Left ventricle myocardium inferior (tissue), 1 donor: Measurements from ENCODE around the gene ARMC8. TPM values are rescaled to one million over a fixed set of nuclear protein-coding genes. Genes with fewer than 3 reads are reported as not detected.
"Not testable (repeated sequence)": the region's sequence is repeated elsewhere in the genome, so short reads cannot be mapped to it uniquely, and the experiment has no call there.

Experiments used
- DNase-seq: peaks from one replicate; pipeline ENCODE4 v3.0.0-alpha.2; 2020
- H3K27ac ChIP-seq: fragments of 200-600 bp; replicated peaks from 2 replicates; pipeline ENCODE4 v1.8.0; 2021
- H3K27me3 ChIP-seq: fragments of 200-600 bp; 2 replicates; pipeline ENCODE4 v1.8.0; 2021; ENCODE audit warnings: low read depth
- H3K36me3 ChIP-seq: fragments of 200-600 bp; 2 replicates; pipeline ENCODE4 v1.8.0; 2021
- H3K4me1 ChIP-seq: fragments of 200-600 bp; 2 replicates; pipeline ENCODE4 v1.8.0; 2021
- H3K4me3 ChIP-seq: fragments of 200-600 bp; 2 replicates; pipeline ENCODE4 v1.8.0; 2021; ENCODE audit warnings: mild to moderate bottlenecking, moderate library complexity
- H3K9me3 ChIP-seq: fragments of 200-600 bp; replicated peaks from 2 replicates; pipeline ENCODE4 v1.8.0; 2021
- CTCF ChIP-seq: fragments of 200-600 bp; IDR thresholded peaks from 2 replicates; pipeline ENCODE4 v1.8.0; 2021; ENCODE audit warnings: antibody characterized with exemption, mild to moderate bottlenecking, borderline replicate concordance
- intact Hi-C: fragments of 100-400 bp; cut with micrococcal nuclease; formaldehyde crosslinking; loops from one replicate; pipeline ENCODE4 v1.11.0; 2022
- long read RNA-seq: library from polyadenylated mRNA; unstranded; transcript quantifications from one replicate; pipeline ENCODE4 v2.0.0, GENCODE V29; 2021
- total RNA-seq: library from RNA; stranded (reverse); fragmentation: NEBNext Ultra II Directional; extraction: Animal tissue kit (Norgen Biotek cat#: 25700); gene quantifications from one replicate; pipeline ENCODE4 v1.2.1, GENCODE V29; 2021
- donor health status: DM: no; HTN: yes; CAD: no; lungs with severe emphysema.

ARMC8 gene
- 31.2 TPM for total RNA-seq
- long read RNA-seq, full-length matches to known transcripts = 44 of 57 reads
- long read RNA-seq, partial matches to known transcripts = 2 of 57 reads
- long read RNA-seq, other reads (novel, unspliced or antisense) = 11 of 57 reads

GRCh38 chr3:138187296-138188012 is at the start of gene ARMC8:
ARMC8 (plus strand) TSS chr3:138187301; CDS start chr3:138187555, 254 bp downstream.
- Histone ChIP-seq H3K9me3 (no peaks in the 10 kb centered on the region), H3K4me1 (peaks cover 52% of the 10 kb centered on the region), H3K36me3 (peaks cover 6% of the 10 kb centered on the region), H3K27me3 (peaks cover 12% of the 10 kb centered on the region), H3K27ac (peak within 1 kb of the TSS; percentile 94), H3K4me3 (peak within 1 kb of the TSS; percentile 93)
- intact Hi-C loops = no loop called here
- DNase-seq = peak; percentile 63
- no peak for TF ChIP-seq CTCF

GRCh38 chr3:138137861-138138260 is 49.2 kb upstream of the ARMC8 start:
- Histone ChIP-seq H3K27ac (no peak overlapping the region), H3K4me1 (no peaks in the 10 kb centered on the region)
- intact Hi-C loops = no loop called here

GRCh38 chr3:138139691-138140090 is 47.4 kb upstream of the ARMC8 start:
- Histone ChIP-seq H3K27me3 (no peaks in the 10 kb centered on the region), H3K36me3 (no peaks in the 10 kb centered on the region), H3K4me1 (no peaks in the 10 kb centered on the region), H3K9me3 (peaks cover 11% of the 10 kb centered on the region), H3K27ac (no peak overlapping the region), H3K4me3 (no peak overlapping the region)
- no peak for TF ChIP-seq CTCF
- DNase-seq = no peak
- intact Hi-C loops = no loop called here

More at GRCh38 chr3:138137861-138138260, 49.2 kb upstream of the ARMC8 start:
- no peak overlapping the region for H3K4me3 ChIP-seq
- H3K36me3 ChIP-seq = no peaks in the 10 kb centered on the region
- TF ChIP-seq CTCF = no peak
- no peaks in the 10 kb centered on the region for H3K27me3 ChIP-seq
- DNase-seq = no peak
- no peaks in the 10 kb centered on the region for H3K9me3 ChIP-seq

GRCh38 chr3:138140940-138141339 is 46.2 kb upstream of the ARMC8 start:
- H3K4me1 ChIP-seq = peaks cover 3% of the 10 kb centered on the region
- no peak overlapping the region for H3K27ac ChIP-seq
- H3K4me3 ChIP-seq = no peak overlapping the region
- no peaks in the 10 kb centered on the region for H3K27me3 ChIP-seq
- peaks cover 11% of the 10 kb centered on the region for H3K9me3 ChIP-seq
- no peak for DNase-seq
- H3K36me3 ChIP-seq = no peaks in the 10 kb centered on the region
- intact Hi-C loops = no loop called here
- TF ChIP-seq CTCF = no peak

GRCh38 chr3:138142181-138142580 is 44.9 kb upstream of the ARMC8 start:
- H3K9me3 ChIP-seq = peaks cover 11% of the 10 kb centered on the region
- H3K4me1 ChIP-seq, H3K27me3 ChIP-seq, H3K4me3 ChIP-seq, intact Hi-C loops, H3K36me3 ChIP-seq, DNase-seq, H3K27ac ChIP-seq: not testable (repeated sequence)

- H3K36me3 ChIP-seq = no peaks in the 10 kb centered on the region
- TF ChIP-seq CTCF = no peak
- no peak for DNase-seq
- H3K4me3 ChIP-seq = no peak overlapping the region
- H3K27me3 ChIP-seq = no peaks in the 10 kb centered on the region
- no peak overlapping the region for H3K27ac ChIP-seq
- H3K4me1 ChIP-seq = peaks cover 3% of the 10 kb centered on the region
- peaks cover 7% of the 10 kb centered on the region for H3K9me3 ChIP-seq
- intact Hi-C loops = no loop called here
Observed at GRCh38 chr3:138148503-138148902, 38.6 kb upstream of the ARMC8 start.
